ENCODE data around the gene OR10AD1.

DNA sequence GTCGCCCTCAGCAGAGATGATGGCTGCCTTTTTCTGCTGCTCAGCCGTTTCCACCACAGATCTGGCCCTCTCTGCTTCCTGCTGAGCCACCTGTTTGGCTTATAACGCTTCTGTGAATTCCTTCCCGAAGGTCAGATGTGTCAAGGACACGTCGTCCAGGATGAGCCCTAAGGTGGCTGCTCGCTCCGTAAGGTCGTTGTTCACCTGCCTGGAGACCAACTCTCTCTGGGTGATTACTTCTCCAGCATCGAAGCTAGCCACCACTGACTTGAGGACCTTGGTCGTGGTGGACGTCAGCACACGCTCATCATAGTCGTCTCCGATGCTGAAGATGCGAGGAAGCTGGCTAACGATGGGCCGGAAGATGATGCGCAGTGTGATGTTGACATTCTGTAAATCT is 34.1 kb downstream of the OR10AD1 start:
- TF ChIP-seq EZH2 (IDR thresholded peaks at IDR 0.05; ENCODE audit: insufficient read depth, poor library complexity, severe bottlenecking) (no peak), EZH2phosphoT487 (IDR thresholded peaks at IDR 0.05; ENCODE audit: insufficient read depth, low read depth) (no peak)

All from GM23248 (cell line).